ENCODE data around the gene YPEL2. TPM values are rescaled to one million over a fixed set of nuclear protein-coding genes. Genes with fewer than 3 reads are reported as not detected.

YPEL2 gene
- total and polyA plus RNA-seq, 2 of the 13 experiments (the other 11 are each of a cell fraction or from before 2014, with no cell fraction given) = 8.5 to 21.1 TPM

- TF ChIP-seq ZNF615 (CRISPR knock-in tag; IDR thresholded peaks at IDR 0.05; ENCODE audit: borderline replicate concordance) (0 out of 2 replicates have a peak, but pooled peaks have one; percentile 38), RCOR2 (CRISPR knock-in tag; IDR thresholded peaks at IDR 0.05) (peak; percentile 39; the same call in 1 of the 2 replicates), MNT (IDR thresholded peaks at IDR 0.05) (peak; percentile 26; the same call in 1 of the 2 replicates), HDAC2 (CRISPR knock-in tag; IDR thresholded peaks at IDR 0.05) (peak; percentile 38; the same call in 1 of the 2 replicates), FOXP4 (CRISPR knock-in tag; IDR thresholded peaks at IDR 0.05) (0 out of 2 replicates have a peak, but pooled peaks have one; percentile 33), YEATS4 (CRISPR knock-in tag; IDR thresholded peaks at IDR 0.05; ENCODE audit: borderline replicate concordance) (0 out of 2 replicates have a peak, but pooled peaks have one; percentile 50), GABPB1 (CRISPR knock-in tag; IDR thresholded peaks at IDR 0.05) (peak; percentile 19; the same call in 1 of the 2 replicates), ZNF607 (CRISPR knock-in tag; IDR thresholded peaks at IDR 0.05; ENCODE audit: borderline replicate concordance) (peak; percentile 55; the same call in 1 of the 2 replicates), ZNF580 (CRISPR knock-in tag; IDR thresholded peaks at IDR 0.05; ENCODE audit: borderline replicate concordance, low read depth) (0 out of 2 replicates have a peak, but pooled peaks have one; percentile 57), THRA (CRISPR knock-in tag; IDR thresholded peaks at IDR 0.05; ENCODE audit: borderline replicate concordance) (peak; percentile 35; the same call in 1 of the 2 replicates)
- TF ChIP-seq, protein P1, sequence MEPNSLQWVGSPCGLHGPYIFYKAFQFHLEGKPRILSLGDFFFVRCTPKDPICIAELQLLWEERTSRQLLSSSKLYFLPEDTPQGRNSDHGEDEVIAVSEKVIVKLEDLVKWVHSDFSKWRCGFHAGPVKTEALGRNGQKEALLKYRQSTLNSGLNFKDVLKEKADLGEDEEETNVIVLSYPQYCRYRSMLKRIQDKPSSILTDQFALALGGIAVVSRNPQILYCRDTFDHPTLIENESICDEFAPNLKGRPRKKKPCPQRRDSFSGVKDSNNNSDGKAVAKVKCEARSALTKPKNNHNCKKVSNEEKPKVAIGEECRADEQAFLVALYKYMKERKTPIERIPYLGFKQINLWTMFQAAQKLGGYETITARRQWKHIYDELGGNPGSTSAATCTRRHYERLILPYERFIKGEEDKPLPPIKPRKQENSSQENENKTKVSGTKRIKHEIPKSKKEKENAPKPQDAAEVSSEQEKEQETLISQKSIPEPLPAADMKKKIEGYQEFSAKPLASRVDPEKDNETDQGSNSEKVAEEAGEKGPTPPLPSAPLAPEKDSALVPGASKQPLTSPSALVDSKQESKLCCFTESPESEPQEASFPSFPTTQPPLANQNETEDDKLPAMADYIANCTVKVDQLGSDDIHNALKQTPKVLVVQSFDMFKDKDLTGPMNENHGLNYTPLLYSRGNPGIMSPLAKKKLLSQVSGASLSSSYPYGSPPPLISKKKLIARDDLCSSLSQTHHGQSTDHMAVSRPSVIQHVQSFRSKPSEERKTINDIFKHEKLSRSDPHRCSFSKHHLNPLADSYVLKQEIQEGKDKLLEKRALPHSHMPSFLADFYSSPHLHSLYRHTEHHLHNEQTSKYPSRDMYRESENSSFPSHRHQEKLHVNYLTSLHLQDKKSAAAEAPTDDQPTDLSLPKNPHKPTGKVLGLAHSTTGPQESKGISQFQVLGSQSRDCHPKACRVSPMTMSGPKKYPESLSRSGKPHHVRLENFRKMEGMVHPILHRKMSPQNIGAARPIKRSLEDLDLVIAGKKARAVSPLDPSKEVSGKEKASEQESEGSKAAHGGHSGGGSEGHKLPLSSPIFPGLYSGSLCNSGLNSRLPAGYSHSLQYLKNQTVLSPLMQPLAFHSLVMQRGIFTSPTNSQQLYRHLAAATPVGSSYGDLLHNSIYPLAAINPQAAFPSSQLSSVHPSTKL (CRISPR knock-in tag; IDR thresholded peaks at IDR 0.05) = peak; percentile 56
- TF ChIP-seq, protein P2, sequence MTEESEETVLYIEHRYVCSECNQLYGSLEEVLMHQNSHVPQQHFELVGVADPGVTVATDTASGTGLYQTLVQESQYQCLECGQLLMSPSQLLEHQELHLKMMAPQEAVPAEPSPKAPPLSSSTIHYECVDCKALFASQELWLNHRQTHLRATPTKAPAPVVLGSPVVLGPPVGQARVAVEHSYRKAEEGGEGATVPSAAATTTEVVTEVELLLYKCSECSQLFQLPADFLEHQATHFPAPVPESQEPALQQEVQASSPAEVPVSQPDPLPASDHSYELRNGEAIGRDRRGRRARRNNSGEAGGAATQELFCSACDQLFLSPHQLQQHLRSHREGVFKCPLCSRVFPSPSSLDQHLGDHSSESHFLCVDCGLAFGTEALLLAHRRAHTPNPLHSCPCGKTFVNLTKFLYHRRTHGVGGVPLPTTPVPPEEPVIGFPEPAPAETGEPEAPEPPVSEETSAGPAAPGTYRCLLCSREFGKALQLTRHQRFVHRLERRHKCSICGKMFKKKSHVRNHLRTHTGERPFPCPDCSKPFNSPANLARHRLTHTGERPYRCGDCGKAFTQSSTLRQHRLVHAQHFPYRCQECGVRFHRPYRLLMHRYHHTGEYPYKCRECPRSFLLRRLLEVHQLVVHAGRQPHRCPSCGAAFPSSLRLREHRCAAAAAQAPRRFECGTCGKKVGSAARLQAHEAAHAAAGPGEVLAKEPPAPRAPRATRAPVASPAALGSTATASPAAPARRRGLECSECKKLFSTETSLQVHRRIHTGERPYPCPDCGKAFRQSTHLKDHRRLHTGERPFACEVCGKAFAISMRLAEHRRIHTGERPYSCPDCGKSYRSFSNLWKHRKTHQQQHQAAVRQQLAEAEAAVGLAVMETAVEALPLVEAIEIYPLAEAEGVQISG (CRISPR knock-in tag; IDR thresholded peaks at IDR 0.05) = peak; percentile 27; the same call in 1 of the 2 replicates
Observed at GRCh38 chr17:59290302-59290998, 41.0 kb upstream of the YPEL2 start (continued).
